LNCAP (cell line): ENCODE measurements around the gene KCNT2.
A peak's percentile ranks its signal among the peaks of the same experiment; 100 is the strongest.

ENCODE experiments used
- TF ChIP-seq, protein P1 (sequence below): fragments of 450-650 bp; IDR thresholded peaks from 2 replicates; pipeline ENCODE4 v1.5.1; 2017; ENCODE audit warnings: mild to moderate bottlenecking

Gene KCNT2

GRCh38 chr1:196324345-196324744, 283.9 kb downstream of the KCNT2 start:
- TF ChIP-seq, protein P1, sequence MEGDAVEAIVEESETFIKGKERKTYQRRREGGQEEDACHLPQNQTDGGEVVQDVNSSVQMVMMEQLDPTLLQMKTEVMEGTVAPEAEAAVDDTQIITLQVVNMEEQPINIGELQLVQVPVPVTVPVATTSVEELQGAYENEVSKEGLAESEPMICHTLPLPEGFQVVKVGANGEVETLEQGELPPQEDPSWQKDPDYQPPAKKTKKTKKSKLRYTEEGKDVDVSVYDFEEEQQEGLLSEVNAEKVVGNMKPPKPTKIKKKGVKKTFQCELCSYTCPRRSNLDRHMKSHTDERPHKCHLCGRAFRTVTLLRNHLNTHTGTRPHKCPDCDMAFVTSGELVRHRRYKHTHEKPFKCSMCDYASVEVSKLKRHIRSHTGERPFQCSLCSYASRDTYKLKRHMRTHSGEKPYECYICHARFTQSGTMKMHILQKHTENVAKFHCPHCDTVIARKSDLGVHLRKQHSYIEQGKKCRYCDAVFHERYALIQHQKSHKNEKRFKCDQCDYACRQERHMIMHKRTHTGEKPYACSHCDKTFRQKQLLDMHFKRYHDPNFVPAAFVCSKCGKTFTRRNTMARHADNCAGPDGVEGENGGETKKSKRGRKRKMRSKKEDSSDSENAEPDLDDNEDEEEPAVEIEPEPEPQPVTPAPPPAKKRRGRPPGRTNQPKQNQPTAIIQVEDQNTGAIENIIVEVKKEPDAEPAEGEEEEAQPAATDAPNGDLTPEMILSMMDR = no peak

GRCh38 chr1:196323869-196324268, 284.4 kb downstream of the KCNT2 start:
- TF ChIP-seq, protein P1 = no peak

- TF ChIP-seq, protein P1 = no peak
Measured at GRCh38 chr1:196319301-196319700, 288.9 kb downstream of the KCNT2 start.

DNA sequence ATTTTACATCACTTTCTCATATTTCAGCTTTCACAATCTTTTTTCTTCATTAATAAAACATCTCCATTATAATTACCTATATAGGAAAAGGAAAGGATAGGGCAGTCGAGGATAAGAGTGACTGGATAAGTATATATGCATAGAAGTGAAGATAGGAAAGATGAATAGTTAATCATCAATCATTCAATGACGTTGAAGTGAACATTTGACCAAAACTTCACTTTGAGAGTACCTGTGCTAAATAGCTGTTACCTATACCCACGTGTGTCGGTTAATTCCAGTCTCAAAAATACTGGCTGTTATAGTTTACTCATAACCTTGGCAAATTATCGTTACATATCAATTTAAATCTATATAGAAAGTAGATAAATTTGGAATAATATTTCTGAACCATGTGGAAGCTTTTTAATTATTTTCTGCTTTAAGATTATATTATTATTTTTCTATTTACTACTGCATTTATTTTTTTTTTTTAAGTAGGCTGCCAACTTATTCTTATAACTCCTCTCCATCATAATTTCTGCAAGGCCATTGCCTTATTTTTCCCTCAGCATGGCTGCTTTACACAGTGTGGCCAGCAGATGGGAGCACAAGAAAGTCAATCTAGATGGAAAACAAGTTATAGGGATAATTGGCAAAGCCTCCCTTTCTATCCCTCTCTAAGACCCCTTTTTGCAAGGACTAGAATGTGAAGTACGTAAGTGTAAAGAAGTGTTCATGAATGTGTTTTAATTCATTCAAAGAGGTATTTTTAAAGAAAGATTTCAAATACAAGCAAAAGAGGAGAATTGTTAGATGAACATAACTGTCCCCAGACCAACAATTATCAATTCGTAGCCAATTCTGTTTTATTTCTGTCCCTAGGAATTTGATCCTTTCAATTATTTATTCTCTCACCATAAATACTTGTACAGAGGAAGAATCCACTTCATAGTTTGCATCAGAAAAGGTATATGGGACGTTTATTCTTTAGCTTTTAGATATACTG, 290.4 kb downstream of the KCNT2 start:
- TF ChIP-seq, protein P1 = peak; percentile 71

DNA sequence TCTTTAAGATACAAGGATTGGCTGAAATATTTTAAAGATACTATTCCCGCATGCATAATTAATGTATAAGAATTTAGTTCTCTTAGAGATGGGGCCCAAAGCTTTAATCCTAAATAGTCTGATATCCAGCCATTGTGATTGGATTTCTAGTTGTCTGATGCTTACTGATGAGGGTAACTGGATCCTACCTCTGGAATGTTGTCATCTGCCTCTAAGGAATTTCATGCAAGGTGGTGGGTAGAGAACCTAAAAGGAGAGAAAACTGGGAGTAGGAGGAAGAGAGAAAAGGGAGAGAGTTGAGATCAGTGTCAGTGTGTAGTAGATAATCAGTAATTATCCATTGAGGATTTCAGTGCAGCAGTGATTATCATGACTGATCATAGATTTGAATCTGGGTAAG, 295.5 kb downstream of the KCNT2 start:
- TF ChIP-seq, protein P1 = no peak

DNA sequence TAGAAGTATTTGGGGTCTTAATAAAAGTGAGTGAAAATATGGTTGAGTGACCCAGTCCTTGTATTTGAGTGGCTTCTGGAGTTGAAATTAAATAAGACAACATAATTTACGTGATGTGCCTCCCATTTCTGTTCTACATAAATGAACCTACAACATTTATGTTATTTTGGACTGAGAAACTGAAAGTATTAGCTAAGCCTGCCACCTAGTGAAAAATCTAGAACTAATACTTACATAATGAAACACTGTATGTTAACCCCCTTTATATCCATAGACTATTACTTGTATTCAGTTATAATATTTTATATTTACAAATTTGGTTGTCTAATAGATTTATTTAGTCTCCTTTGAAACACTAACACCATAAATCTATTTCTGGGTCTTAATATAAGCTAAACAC, 298.9 kb downstream of the KCNT2 start:
- TF ChIP-seq, protein P1 = peak; percentile 49

DNA sequence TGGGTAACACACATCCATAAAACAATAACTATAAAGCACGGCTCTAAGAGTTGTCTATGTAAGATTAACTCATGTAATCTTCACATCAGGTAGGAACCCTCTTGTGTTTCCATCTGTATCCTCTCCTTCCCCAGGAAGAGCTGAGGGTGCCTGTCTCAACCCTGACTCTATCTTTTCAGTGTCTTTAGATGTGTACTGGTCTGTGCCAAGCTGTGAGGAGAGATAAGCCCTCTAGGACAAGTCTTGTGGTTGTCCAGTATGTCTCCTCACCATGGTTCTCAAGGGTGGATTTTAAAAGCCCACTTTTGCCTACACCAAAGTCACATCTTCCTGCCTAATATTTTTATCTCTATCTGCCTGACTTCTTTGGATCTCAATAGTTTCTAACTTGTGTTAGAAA, 300.1 kb downstream of the KCNT2 start:
- TF ChIP-seq, protein P1 = no peak
